Measurements from ENCODE around the gene IGSF5.

GRCh38 chr21:39799178-39799577 is 54.2 kb downstream of the IGSF5 start:
- TF ChIP-seq EP300 (IDR thresholded peaks at IDR 0.05): no peak
- TF ChIP-seq CTCF (IDR thresholded peaks at IDR 0.05): no peak
- no peak for TF ChIP-seq POLR2A (IDR thresholded peaks at IDR 0.05)
- TF ChIP-seq POLR2AphosphoS5 (IDR thresholded peaks at IDR 0.05): no peak

Data from stomach (tissue), 4 donors.